Motor neuron (in vitro differentiated cells): ENCODE results near the gene ESRRA. TPM values are rescaled to one million over a fixed set of nuclear protein-coding genes. Genes with fewer than 3 reads are reported as not detected.
A peak's percentile ranks its signal among the peaks of the same experiment; 100 is the strongest.

Experiments used
- ATAC-seq, 8 experiments: fragments of 200-7000 bp; cut with Tn5 transposase; replicated peaks in 6 of 8; 2 replicates each; pipeline ENCODE4 v1.8.0; 2021; ENCODE audit warnings: mild to moderate bottlenecking in 8 of 8, moderate library complexity in 8 of 8
- H3K27ac ChIP-seq, 2 donors: fragments of 250-450 bp; sonication (Bioruptor Pico); 2 replicates each; pipeline ENCODE4 v1.9.0; 2021; ENCODE audit warnings: antibody characterized with exemption in 2 of 2, mild to moderate bottlenecking in 2 of 2, moderate library complexity in 1 of 2
- H3K4me1 ChIP-seq, 2 donors: fragments of 250-450 bp; sonication (Bioruptor Pico); replicated peaks in 1 of 2; 2 replicates each; pipeline ENCODE4 v1.6.1; 2021; ENCODE audit warnings: antibody characterized with exemption in 2 of 2, mild to moderate bottlenecking in 2 of 2, moderate library complexity in 1 of 2
- H3K4me3 ChIP-seq, 5 donors: fragments of 250-450 bp; sonication (Bioruptor Pico); 2 replicates each; pipeline ENCODE4 v1.9.0; 2021; ENCODE audit warnings: antibody characterized with exemption in 5 of 5, mild to moderate bottlenecking in 5 of 5, moderate library complexity in 4 of 5
- WGBS, 10 experiments: fragments of 450-650 bp; shearing (Covaris generic); methylation state at CpG; one replicate each; pipeline ENCODE4 v1.0.0; 2022; 5-methylcytosine and 5-hydroxymethylcytosine counted together
- in situ Hi-C, 9 experiments: fragments of 400-800 bp; cut with MboI; loops; one replicate each; pipeline ENCODE4 v1.15.0; 2021; ENCODE audit warnings: low sequenced_read_pairs in 9 of 9, low pct_unique_long_range_greater_than_20kb in 2 of 9; ENCODE audit not compliant: unreplicated experiment in 9 of 9
- total RNA-seq, 8 experiments: library from RNA; unstranded; fragments of 300-600 nt; gene quantifications; 2 replicates each; pipeline versions ENCODE4 v1.2.3 to v1.2.4, GENCODE V29; 2022

The ESRRA gene
- total RNA-seq, 8 experiments from 2014 or later: 9.3 to 75.7 (median 19.1) TPM

DNA sequence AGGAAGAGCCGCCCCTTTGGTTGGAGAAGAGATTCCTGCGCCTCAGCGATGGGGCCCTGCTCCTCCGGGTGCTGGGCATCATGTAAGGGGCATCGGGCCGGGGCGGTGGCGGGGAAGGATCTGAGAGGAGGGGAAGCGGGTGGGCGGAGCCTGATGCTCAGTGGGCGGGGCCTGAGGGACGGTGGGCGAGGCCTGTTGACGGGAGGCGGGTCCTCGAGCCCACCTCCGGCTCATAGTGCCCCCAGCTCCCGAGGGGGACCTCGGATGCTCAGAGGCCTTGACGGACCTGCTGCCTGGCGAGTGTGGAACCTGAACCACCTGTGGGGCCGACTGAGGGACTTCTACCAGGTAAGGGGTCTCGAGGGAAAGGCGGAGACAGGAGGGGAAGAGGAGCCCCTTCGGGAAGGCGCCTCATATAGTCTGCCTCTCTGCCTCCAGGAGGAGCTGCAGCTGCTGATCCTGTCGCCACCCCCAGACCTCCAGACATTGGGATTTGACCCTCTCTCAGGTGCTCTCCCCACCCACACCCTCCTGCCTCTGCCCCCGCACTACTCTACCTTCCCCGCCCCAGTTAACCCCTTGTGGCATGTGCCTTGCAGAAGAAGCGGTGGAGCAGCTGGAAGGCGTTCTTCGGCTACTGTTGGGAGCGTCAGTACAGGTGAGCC, 35.5 kb downstream of the ESRRA start:
- in situ Hi-C loops: no loop called here
- no CpG with 5 or more reads among the region's 33 CpGs for WGBS, 10 experiments
- H3K4me3 ChIP-seq: no peak overlapping the region
- no peak for ATAC-seq
- no peak overlapping the region for H3K27ac ChIP-seq
- peaks cover 19 to 24% of the 10 kb centered on the region in 2 donors for H3K4me1 ChIP-seq

DNA sequence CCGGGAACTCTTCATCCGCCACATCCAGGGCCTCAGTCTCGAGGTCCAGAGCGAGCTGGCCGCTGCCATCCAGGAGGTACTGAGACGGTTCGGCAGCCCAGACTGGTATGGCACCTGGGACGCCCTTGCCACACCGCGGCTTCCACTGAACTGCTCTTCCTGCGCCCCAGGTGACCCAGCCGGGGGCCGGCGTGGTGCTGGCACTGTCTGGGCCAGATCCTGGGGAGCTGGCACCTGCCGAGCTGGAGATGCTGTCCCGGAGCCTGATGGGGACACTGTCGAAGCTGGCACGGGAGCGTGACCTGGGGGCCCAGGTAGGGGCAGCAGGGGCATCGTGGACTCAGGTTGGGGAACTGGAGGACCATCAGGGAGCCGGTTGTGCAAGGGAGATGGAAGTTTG, 36.1 kb downstream of the ESRRA start:
- in situ Hi-C loops: no loop called here
- no peak for ATAC-seq
- Histone ChIP-seq H3K27ac (no peak overlapping the region), H3K4me1 (peaks cover 19 to 24% of the 10 kb centered on the region in 2 donors), H3K4me3 (no peak overlapping the region)
- 80% methylated on average over 1 of the region's 21 CpGs; no CpG with 5 or more reads in 9 of the 10 experiments for WGBS, 10 experiments

DNA sequence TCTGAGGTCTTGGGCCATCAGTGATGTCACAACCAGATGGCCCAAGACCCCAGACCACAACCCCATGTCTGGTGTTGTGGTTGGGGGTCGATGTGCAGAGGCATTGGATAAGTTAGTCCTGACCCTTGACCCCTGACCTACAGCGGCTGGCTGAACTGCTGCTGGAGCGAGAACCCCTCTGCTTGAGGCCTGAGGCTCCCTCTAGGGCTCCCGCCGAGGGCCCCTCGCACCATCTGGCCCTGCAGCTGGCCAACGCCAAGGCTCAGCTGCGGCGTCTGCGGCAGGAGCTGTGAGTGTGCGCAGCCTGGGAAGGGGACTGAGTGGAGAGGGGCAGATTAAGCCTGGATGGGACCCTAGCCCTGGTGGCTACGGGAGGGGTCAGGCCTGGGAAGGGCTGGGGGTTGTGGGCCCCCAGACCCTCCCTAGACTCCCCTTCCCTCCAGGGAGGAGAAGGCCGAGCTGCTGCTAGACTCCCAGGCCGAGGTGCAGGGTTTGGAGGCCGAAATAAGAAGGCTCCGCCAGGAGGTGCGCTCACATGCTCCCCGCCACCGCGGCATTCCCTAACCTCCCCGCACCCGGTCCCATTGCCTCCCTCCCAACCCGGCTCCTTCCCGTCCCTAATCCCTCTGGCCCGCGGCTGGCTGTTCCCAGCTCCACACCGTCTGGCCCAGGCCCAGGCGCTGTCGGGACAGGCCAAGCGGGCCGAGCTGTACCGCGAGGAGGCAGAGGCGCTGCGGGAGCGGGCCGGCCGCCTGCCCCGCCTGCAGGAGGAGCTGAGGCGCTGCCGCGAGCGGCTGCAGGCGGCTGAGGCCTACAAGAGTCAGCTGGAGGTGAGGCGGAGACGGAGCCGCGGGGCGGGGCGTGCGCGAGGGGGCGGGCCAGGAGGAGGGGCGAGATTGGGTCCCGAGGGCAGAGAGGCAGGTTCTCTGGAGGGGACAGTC, 36.8 kb downstream of the ESRRA start:
- Histone ChIP-seq H3K27ac (peak overlapping the region in 1 of 2 donors; percentile 2), H3K4me1 (peaks cover 19 to 24% of the 10 kb centered on the region in 2 donors), H3K4me3 (peak overlapping the region in 1 of 5 donors; percentile 16)
- ATAC-seq: peak; percentile 87 to 99 (median 91)
- 8 to 50% (median 40%) methylated on average over 1 to 5 of the region's 55 CpGs; no CpG with 5 or more reads in 5 of the 10 experiments for WGBS, 10 experiments
- in situ Hi-C loops: no loop called here

DNA sequence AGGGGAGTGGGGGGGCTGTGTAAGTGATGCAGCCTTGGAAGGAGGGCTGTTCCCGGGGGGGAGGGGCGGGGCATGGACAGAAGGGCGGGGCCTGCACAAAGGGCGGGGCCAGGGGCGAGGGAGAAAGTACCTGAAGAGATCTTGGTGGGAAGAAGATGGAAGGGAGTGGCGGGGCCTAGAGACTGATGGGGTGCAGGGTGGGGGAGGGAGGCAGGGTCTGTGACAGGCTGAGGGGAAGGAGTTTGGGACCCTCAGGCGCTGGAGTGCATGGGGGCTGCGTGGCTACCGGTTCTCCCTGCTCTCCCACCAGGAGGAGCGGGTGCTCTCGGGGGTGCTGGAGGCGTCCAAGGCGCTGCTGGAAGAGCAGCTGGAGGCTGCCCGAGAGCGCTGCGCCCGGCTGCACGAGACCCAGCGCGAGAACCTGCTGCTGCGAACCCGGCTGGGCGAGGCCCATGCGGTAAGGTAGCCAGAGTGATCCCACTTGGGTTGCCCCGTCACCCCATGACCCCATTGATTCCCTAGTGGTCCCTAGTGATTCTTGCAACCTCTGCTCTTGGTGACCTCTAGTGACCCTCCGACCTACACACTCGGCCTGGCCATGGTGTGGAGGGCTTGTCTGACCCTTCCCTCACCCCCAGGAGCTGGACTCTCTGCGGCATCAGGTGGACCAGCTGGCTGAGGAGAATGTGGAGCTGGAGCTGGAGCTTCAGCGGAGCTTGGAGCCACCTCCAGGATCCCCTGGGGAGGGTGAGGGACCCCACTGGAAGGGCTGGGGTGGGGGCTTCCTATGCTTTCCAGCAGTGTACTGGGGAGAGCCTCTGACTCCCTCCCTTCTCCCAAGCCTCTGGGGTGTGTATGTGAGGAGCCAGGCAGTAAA, 37.8 kb downstream of the ESRRA start:
- in situ Hi-C loops: no loop called here
- H3K4me3 ChIP-seq: no peak overlapping the region
- peak overlapping the region in 1 of 2 donors; percentile 17 for H3K27ac ChIP-seq
- peaks cover 19 to 26% of the 10 kb centered on the region in 2 donors for H3K4me1 ChIP-seq
- WGBS, 10 experiments: no CpG with 5 or more reads among the region's 29 CpGs
- peak in 1 of 8 experiments; percentile 2 for ATAC-seq

DNA sequence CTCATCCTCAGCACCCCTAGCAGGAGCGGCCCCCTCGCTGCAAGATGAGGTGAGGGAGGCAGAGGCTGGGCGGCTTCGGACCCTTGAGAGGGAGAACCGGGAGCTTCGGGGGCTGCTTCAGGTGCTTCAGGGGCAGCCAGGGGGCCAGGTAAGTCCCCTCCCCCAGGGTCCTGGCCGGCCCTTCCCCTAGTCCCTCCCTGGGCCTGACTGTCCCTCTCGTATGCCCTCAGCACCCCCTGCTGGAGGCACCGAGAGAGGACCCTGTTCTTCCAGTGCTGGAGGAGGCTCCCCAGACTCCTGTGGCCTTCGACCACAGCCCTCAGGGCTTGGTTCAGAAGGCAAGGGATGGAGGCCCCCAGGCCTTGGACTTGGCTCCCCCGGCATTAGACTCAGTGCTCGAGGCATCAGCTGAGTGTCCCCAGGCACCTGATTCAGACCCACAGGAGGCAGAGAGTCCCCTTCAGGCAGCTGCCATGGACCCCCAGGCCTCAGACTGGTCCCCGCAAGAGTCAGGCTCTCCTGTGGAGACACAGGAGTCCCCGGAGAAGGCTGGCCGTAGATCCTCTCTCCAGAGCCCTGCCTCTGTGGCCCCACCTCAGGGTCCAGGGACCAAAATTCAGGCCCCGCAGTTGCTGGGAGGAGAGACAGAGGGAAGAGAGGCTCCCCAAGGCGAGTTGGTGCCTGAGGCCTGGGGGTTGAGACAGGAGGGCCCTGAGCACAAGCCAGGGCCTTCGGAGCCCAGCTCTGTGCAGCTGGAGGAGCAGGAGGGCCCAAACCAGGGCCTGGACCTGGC, 38.6 kb downstream of the ESRRA start:
- in situ Hi-C loops: no loop called here
- no peak for ATAC-seq
- 20 to 72% methylated on average over 1 to 2 of the region's 18 CpGs; no CpG with 5 or more reads in 8 of the 10 experiments for WGBS, 10 experiments
- no peak overlapping the region for H3K4me3 ChIP-seq
- peaks cover 25 to 35% of the 10 kb centered on the region in 2 donors for H3K4me1 ChIP-seq
- H3K27ac ChIP-seq: peak overlapping the region in 1 of 2 donors; percentile 17

DNA sequence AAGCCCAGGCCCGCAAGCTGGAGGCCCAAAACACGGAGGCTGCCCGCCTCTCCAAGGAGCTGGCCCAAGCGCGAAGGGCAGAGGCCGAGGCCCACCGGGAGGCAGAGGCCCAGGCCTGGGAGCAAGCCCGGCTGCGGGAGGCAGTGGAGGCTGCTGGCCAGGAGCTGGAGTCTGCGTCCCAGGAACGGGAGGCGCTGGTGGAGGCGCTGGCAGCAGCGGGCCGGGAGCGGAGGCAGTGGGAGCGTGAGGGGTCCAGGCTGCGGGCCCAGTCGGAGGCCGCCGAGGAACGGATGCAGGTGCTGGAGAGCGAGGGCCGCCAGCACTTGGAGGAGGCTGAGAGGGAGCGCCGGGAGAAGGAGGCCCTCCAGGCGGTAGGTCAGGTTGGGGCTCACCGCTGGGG, 39.5 kb downstream of the ESRRA start:
- ATAC-seq: no peak
- peaks cover 25 to 36% of the 10 kb centered on the region in 2 donors for H3K4me1 ChIP-seq
- H3K27ac ChIP-seq: no peak overlapping the region
- in situ Hi-C loops: no loop called here
- H3K4me3 ChIP-seq: no peak overlapping the region
- 88 to 94% (median 92%) methylated on average over 7 to 13 of the region's 28 CpGs; no CpG with 5 or more reads in 7 of the 10 experiments for WGBS, 10 experiments

DNA sequence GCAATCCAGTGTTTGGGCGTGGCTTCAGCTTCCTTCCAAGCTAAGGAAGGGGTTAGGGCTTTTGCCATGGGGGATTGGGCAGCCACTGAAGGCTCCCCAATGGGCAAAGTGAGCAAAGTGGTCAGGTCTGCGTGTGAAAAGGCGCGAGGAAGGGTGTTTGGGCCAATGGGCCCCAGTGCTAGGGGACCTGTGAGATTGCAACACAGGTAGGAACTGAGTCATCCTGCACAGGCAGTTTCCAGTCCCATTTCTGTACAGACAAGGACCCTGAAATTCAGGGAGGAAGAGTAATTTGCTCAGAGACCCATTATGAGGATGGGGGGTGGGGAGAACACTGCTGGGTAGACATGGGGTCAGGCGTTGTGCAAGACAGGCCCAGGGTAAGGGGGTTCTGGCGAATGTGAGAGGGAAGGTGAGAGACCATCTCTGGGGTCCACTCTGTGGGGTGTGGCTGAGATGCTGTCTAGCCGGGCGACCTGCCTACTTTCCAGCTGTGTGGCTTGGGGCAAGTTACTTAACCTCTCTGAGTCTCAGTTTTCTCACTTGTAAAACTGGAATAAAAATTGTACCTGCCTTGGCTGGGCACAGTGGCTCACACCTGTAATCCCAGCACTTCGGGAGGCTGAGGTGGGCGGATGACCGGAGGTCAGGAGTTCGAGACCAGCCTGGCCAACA, 42.0 kb downstream of the ESRRA start:
- no peak overlapping the region for H3K27ac ChIP-seq
- in situ Hi-C loops: no loop called here
- no peak for ATAC-seq
- peaks cover 23 to 36% of the 10 kb centered on the region in 2 donors for H3K4me1 ChIP-seq
- no peak overlapping the region for H3K4me3 ChIP-seq
- 40 to 90% (median 82%) methylated on average over 1 to 8 of the region's 12 CpGs; no CpG with 5 or more reads in 3 of the 10 experiments for WGBS, 10 experiments

DNA sequence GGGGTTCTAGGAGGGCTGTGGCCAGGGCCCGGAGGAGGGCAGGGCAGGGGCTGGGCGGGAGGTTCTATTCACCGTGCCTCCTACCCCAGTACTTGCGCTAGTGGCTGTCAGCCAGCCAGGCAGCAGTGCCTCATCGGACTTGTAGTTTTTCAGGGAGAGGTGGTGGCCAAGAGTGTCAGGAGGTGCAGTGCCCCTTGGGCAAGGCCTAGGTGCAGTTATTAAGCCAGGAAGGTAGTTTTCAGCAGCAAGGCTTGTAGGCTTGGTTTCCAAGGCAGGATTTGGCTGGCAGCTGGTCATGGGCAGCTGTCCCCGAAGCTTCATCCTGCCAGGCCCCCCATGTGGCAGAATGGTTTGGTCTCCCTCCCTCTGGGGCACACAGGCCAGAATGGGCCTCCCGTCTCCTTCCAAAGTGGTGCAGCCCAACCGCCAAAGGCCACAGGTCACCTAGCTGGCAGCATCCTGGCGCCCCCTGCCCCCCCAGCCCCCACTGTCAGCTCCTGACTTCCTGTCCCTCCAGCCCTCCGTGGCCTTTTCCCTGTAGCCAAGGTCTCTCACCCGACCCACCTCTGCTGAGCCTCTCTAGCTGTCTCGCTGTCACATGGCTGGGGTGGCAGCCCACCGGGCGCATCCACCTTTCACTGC, 43.2 kb downstream of the ESRRA start:
- ATAC-seq: peak in 6 of 8 experiments; percentile 17 to 93 (median 25)
- H3K4me1 ChIP-seq: peaks cover 16 to 28% of the 10 kb centered on the region in 2 donors
- in situ Hi-C loops: no loop called here
- no peak overlapping the region for H3K4me3 ChIP-seq
- H3K27ac ChIP-seq: peak overlapping the region in 1 of 2 donors; percentile 68
- WGBS, 10 experiments: 30 to 86% methylated on average over 1 to 2 of the region's 14 CpGs; no CpG with 5 or more reads in 8 of the 10 experiments

DNA sequence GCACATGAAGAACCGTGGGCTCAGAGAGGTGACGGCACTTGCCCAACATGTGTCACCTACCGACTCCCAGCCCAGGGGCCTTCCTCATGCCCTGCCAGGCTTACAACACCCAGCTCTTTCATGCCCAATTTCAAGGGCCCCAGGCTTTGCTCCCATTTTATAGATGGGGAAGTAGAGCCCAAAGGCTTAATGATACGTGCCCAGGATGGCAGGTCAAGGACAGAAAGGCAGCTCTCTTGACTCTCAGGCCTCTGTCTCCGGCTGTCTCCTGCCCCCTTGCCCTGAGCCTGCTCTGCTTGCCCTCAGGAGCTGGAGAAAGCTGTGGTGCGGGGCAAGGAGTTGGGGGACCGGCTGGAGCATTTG, 43.7 kb downstream of the ESRRA start:
- no peak overlapping the region for H3K4me3 ChIP-seq
- 69 to 100% (median 92%) methylated on average over 1 to 5 of the region's 7 CpGs; no CpG with 5 or more reads in 7 of the 10 experiments for WGBS, 10 experiments
- in situ Hi-C loops: no loop called here
- H3K4me1 ChIP-seq: peaks cover 11 to 23% of the 10 kb centered on the region in 2 donors
- ATAC-seq: no peak
- no peak overlapping the region for H3K27ac ChIP-seq

DNA sequence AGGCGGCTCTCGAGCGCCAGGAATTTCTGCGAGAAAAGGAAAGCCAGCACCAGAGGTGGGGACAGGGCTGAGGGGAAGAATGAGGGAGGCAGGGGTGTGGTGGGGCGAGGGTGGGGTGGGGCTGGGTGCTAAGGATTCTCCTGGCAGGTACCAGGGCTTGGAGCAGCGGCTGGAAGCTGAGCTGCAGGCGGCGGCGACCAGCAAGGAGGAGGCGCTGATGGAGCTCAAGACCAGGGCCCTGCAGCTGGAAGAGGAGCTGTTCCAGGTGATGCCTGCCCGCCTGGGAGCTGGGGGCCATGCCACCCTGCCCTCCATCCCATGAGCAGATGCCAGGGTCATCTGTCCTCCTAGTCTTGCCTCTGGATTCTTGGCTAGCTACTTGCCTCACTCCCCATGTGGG, 44.1 kb downstream of the ESRRA start:
- no peak for ATAC-seq
- Histone ChIP-seq H3K4me1 (peaks cover 10 to 23% of the 10 kb centered on the region in 2 donors), H3K4me3 (no peak overlapping the region), H3K27ac (no peak overlapping the region)
- in situ Hi-C loops: no loop called here
- 48 to 85% (median 80%) methylated on average over 1 to 4 of the region's 11 CpGs; no CpG with 5 or more reads in 7 of the 10 experiments for WGBS, 10 experiments

DNA sequence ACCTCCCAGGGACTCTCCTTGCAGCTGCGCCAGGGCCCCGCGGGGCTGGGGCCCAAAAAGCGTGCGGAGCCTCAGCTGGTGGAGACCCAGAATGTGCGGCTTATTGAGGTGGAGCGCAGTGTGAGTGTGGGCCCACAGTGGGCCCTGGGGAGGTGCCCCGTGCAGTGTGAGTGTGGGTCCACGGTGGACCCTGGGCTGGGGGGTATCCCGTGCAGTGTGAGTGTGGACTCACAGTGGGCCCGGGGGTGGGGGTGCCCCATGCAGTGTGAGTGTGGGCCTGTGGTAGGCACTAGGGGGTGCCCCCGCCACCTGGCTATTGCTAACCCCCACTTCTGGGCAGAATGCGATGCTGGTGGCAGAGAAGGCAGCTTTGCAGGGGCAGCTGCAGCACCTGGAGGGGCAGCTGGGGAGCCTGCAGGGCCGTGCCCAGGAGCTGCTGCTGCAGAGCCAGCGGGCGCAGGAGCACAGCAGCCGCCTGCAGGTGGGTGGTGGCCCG, 45.9 kb downstream of the ESRRA start:
- Histone ChIP-seq H3K27ac (no peak overlapping the region), H3K4me3 (no peak overlapping the region), H3K4me1 (peaks cover 10 to 26% of the 10 kb centered on the region in 2 donors)
- 60 to 100% (median 98%) methylated on average over 1 to 5 of the region's 18 CpGs; no CpG with 5 or more reads in 6 of the 10 experiments for WGBS, 10 experiments
- no peak for ATAC-seq
- in situ Hi-C loops: no loop called here
